GDM1 (cell line): ENCODE results near the gene SHROOM3.

ENCODE experiments used
- DNase-seq: peaks from one replicate; lab custom pipeline; 2025; lab: John Stamatoyannopoulos, UW

SHROOM3 gene

DNA sequence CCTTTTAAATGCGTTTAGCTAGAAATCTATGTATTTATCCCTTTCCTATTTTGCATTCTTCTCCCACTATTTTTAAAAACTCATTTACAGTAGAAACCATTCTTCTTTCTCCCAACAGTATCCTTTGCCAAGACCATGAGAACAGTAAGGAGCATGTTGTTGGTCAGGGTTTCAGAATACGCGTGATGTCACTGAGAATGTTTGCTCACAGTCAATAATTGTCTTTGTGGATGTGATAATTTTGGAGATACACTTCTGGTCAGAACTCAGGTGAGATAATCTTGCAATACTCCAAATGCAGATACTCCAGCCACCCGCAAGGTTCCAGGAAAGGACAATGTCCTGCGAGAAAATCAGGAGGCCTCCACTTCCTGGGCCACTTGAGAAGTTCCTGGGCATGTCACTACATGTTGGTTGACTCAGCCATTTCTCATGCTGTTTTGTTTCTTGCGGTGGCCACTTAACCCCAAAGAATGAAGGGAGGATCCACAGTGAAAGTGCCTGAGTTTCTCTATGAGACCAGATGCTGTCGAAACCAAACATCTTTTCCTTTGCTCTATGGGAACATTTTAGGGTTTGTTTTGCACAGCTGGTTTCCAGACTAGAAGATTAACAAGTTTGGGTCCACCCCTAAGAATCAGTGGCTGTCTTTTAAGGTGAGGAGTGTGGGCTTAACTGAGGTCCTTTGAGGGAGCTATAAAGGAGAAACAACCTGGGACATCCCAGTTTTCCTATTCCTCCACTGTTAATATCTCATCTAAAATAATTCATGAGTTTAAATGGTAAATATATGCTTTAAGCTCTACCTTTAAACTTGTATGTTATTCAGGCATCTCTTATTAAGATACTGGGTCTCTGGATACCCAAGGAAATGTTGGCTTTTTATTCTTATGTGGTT, 346.9 kb downstream of the SHROOM3 start:
- no peak for DNase-seq

DNA sequence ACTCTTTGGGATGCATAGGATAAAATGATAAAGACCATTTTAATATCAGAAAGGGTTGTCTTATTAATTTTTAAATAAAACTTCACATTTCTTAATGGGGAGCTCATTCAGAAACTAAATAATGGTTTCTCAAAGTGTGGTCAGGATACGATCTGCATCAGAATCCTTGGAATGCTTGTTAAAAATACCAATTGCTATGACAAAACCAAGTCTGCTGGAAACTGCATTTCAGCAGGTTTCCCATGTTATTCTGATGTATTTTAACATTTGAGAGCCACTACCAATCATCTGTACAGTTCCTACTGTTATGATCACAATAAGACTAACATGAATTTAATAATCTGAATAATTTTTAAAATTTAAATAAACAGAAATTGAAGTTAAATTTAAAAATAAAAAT, 347.8 kb downstream of the SHROOM3 start:
- no peak for DNase-seq

DNA sequence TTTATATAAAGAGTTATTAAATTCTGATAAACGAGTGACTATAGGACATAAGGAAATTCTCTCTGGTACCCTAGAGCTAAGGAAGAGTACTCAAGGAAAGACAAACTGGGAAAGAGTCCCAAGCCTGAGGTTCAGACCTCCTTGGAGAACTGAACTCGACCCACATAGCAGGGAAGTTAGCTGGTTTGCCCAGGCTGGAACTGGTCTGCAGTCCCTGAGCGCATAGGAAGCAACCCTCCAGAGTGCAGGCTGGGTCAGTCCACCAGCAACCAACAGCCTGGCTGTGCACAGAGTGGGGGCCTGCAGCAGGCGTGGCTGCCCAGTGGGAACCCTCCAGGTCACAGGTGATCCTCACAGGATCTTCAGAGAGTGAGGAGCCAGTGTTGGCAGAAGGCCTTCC, 348.8 kb downstream of the SHROOM3 start:
- DNase-seq = no peak

DNA sequence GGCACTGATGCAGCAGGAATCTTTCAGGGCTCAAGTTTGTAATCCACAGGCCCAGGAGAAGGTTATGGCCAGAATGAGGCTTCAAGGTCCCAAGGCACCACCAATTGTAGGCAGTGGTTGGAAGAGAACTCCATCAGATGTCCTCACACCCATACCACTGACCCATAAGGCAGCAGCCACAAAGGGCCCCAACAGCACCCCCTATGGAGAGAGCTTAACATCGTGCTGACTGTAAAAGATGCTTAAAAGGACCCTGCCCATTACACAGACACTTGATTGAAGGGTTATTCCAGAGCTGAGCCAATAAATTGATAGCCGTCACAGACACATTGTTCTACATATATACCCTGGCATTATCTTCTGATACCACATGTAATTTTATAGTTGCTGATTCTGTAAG, 349.2 kb downstream of the SHROOM3 start:
- no peak for DNase-seq

DNA sequence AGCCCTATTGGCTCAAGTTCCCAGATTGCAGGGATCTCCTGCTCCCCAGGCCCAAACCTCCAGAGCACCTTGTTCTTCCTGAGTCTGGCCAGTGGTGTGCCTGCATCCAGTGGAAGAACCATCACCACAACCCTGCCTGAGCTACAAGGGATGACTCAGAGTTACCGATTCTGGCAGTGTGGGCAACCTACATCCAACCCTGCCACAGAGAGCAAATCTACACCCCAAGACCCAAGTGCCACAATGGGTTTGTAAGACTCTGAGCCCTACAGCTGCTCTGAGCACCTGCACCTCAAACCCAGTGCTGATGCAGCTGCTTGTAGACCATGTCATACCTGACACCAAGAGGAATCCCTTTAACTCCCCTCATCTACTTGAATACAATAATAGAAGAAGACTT, 352.9 kb downstream of the SHROOM3 start:
- DNase-seq = no peak

DNA sequence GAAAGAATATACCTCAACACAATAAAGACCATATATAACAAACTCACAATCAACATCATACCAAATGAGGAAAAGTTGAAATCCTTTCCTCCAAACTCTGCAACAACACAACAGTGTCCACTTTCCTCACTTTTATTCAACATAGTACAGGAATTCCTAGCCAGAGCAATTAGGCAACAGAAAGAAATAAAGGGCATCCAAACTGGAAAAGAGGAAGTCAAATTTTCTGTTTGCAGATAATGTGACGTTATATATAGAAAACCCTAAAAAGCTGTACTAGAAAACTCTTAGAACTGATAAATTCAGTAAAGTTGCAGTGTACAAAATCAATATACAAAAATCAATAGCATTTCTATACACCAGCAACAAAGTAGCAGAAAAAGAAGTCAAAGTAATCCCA, 355.3 kb downstream of the SHROOM3 start:
- DNase-seq = no peak

DNA sequence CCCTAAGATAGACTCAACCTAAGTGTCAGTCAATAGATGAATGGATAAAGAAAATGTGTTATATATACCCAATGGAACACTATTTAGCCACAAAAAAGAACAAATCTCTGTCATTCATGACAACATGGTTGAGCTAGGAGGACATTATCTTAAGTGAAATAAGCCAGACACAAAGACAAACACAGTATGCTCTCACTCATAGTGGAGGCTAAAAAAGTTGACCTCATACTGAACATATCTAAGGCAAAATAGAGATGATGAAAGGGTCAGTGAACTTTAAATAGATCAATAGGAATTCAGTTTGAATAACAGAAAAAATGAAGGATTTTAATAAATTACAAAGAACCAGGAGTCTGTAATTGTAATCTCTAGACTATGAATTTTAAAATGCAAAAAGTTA, 356.4 kb downstream of the SHROOM3 start:
- no peak for DNase-seq

DNA sequence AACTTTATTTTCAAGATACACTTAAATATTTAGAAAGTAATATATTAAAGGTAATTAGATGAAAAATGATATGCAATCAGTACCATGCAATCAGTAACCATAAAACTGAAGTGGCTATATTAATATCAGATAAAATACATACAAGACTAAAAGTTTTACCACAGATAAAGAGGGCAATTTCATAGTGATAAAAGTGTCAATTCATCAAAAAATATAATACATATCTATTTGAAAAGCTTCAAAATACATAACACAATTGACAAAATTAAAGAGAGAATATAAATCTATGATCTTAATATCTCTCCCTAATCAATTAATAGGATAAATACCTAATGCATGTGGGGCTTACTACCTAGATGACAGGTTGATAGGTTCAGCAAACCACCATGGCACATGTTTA, 357.4 kb downstream of the SHROOM3 start:
- no peak for DNase-seq

DNA sequence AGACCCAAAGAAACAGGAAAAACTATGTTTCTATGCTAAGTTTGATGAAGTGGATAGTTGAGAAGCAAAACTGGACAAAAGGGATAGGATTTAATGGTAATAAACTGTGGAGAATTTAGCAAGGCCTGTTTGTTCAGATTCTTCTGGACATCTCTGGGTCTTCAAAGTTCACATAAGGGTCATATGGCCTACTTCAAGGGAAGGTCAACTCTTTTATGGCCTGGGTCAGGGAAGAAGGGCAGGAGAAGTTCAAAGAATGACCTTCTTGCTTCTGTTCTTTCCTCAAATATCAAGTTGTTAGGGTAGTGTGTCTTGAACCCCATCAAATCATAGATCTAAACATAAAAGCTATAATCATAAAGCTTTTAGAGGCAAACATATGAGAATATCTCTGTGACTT, 360.2 kb downstream of the SHROOM3 start:
- no peak for DNase-seq

DNA sequence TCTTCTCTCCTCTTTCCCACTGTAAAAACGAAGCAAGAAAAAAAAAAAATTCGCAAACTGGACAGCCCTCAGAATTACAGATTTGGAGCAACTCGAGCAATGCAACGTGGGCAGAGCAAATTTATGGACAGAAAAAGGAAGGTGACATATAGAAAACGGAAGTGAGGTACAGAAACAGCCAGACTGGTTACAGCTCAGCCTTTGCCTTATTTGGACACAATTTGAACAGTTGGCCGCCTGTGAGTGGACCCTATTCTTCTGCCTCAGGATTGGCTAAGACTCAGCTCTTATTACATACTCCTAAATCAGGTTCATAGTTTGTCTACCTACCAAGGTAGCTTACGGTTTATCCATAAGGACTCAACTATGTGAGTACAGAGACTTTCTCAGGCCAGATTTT, 364.1 kb downstream of the SHROOM3 start:
- DNase-seq = no peak

DNA sequence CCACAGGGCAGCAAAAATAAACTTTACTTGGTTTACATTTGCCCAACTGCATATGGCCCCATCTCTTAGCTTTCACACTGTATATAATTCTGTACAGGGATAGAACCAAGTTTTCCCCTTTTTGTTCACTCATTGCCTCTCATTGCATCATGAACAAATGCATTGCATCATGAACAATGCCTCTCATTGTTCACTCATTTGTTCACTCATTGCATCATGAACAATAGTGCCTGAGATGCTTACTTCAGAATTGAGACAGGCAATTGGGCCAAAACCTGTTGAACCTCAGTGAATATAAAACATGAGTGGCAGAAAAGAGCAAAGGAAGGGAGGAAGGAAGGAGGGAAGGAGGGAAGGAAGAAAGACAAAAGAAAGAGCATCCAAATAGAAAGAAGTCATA, 364.7 kb downstream of the SHROOM3 start:
- no peak for DNase-seq

DNA sequence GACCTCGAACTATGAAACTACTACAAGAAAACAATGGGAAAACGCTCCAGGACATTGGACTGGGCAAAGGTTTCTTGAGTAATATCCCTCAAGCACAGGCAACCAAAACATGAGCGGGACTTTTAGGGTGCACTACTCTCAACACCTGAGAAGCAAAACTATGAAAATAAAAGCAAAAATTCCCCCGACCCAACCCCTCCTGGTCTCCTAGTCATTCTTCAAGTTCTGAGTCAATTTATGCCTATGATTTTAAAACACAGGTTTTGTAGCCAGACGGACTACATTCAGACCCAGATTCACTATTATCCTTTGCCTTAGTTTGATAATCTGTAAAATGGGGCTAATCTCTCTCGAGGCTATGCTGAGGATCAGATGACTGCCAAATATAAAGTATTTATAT, 365.9 kb downstream of the SHROOM3 start:
- no peak for DNase-seq

DNA sequence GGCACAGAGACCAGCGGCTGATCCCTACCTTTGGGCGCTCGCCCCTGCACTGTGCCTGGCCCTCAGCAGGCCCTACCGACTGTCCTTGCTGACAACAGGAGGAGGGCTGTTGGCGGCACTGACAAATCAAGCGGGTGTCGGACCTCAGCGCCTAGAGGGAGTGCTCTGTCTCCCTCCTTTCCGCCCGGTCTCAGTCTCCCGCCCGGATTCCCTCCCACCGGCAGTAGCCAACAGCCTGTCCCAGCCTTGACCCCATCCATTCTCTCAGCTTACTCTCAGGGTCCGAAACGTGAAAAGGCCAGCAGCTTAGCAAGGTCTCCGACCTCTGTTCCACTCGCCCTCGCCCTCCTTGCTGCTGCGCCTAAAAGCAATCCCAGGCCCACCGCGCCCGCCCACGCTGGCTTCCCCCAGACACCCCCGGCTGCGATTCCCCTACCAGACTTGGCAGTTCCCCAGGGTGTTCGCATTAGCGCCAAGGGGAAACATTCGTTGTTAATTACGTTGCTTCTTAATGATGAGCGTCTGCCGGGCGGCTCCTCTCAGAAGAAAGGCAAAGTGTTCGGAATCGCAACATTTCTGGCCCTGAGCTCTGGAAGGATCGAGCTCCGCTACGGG, 366.7 kb downstream of the SHROOM3 start:
- DNase-seq = no peak

DNA sequence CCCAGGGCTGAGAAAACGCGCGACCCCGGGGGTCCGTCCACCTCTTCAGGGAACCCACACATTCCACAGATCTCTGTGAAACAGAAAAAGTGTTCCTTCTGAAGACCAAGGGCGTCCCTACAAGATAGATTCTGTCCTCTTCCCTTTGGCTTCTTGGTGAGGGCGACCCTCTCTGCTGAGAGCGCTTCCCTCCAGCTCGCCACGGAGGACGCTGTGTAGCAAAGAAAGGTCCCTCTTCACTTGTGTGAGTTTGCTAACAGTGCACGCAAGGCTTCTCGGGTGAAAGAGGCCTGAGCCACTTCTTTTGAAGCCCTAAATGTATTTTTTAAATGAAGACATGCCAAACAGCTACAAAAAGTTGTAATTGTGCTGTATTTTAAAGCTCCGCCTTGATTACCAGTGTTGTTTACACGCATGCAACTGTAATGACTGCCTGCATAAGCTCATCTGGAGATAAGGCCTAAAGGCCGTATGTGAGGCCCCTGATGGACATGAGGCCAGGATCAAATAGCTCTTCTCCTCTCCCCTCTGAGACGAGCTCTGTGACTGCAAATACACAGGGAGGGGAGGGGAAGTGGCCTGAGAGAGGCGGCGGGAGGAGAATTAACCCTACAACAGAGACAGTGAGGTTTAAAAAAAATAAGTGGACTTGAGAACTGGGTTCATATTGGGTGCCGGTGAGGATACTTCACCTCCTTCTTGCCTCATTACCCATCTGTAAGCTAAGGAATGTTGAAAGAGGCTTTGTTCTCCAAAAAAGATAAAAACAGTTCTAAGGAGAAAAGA, 367.4 kb downstream of the SHROOM3 start:
- DNase-seq = no peak

DNA sequence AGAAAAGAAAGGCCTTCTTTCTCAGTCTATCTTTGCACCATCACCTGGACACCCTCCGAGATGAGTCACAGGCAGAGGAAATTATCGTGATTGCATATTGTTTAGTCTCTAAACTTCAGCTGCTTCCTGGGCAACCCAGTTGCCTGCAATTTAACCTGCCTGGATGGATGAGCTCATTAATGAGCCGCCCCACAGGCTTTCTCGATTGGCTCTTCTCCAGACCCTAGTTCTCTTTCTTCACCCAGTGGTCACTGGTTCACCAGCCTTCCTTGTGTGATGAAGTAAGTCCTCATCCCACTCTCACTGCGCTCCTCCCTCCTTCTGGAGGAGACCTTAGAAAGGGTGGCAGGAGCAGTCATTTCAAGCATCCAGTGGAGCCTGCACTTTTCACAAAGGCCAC, 368.5 kb downstream of the SHROOM3 start:
- DNase-seq = no peak

DNA sequence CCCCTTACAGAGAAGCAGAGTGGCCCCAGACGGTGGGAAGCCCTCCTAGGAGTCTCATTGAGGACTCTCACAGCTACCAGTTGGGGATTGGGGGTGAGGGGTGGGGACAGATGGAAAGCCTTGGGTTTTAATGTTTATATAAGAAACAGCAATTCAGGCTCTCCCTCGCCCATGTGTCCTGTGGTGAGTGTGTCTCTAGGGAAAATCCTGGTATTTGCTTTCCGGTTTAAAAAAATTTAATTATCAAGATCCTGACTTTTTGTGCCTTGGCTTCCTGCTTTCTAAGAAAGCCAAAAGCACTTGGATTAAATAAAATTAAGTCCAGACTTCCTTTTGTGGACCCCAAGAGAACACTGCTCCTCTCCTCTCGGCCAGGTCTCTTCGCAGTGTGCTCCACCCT, 369.1 kb downstream of the SHROOM3 start:
- DNase-seq = no peak

DNA sequence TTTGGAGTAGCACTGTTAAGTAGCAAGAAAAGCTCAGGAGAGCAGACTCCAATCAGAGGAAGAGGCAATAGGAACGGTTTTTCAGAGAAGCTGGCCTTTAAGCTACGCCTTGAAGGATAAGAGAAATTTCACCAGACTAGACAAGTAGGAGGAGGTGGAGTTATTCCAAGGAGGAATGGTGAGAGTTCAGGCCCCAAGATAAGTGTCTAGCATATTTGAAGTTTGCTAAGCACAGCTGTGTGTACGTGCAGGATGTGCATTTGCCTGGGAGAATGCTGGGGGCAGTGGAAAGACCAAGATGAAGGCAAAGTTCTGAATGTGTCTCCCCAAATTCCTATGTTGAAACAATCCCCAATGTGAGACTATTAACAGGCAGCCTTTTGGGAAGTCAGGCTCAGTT, 371.3 kb downstream of the SHROOM3 start:
- DNase-seq = no peak

DNA sequence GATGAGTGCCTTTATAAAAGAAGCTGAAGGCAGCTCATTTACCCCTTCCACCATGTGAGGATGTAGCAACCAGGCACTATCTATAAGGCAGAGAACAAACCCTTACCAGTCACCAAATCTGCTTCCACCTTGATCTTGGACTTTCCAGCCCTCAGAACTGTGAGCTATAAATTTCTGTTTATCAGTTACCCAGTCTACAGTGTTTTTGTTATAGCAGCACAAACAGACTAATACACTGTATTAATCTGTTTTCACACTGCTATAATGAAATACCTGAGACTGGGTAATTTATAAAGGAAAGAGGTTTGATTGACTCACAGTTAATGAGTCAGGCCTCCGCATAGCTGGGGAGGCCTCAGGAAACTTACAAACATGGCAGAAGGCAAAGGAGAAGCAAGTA, 371.7 kb downstream of the SHROOM3 start:
- DNase-seq = no peak

DNA sequence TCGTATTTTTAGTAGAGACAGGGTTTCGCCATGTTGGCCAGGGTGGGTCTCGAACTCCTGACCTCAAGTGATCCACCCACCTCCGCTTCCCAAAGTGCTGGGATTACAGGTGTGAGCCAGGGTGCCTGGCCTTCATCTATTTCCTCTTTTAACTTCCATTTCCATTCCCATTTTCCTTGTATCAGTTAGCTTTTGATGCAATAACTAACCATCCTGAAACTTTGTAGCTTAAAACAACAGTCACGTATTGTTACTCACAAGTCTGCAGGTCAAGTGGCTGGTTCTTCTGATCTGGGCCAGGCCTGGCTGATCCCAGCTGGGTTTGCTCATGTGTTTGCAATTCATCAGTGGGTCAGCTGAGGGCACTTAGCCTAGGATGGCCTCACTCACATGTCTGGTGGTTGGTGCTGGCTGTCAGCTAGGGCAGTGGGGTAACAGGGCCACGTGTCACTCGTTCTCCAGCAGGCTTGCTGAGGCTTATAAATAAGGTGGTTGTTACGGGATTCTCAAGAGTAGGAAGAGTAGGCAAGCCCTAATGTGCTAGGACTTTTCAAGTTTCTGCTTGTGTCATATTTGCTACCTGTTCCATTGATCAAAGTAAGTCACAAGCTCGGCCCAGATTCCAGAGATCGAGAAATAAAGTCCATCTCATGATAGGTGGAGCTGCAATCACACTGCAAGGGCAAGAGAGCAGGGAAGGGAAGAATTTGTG, 374.7 kb downstream of the SHROOM3 start:
- no peak for DNase-seq

DNA sequence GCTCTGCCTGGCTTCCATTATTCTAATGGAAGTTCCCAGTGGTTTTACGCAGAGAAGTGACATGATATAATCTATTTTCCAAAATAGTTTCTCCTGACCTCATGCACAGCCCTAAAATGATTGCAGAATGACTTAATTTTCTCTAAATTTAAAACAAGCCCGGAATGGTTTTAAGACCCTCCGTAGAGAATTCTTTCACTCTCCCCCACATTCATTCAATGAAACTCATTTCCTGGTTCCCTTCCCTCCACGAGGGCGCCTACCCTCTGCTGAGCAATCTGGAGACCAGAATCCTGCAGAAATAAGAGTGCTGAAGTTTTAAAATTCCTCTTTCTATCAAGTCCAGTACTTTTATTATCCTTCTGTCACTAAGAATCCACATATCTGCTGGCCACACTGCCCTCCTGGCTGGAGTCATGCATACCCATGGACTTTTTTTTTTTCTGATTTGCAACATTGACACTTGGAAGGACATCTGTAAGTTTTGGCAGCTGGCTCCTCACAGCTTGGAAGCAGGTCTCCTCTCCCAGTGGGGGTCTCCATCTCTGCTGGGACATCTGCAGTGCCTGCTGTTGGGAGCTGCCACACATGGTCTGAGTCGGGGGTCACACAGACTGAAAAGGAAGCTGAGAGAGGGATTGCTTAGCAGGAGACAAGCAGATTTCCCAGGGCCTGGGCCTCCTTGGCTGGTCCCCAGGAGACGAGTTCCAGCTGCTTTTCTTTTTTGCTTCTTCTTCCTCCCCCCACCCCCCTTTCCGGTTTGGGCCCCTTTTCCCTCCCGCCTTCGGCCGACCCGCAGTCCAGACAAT, 376.8 kb downstream of the SHROOM3 start:
- DNase-seq = no peak

DNA sequence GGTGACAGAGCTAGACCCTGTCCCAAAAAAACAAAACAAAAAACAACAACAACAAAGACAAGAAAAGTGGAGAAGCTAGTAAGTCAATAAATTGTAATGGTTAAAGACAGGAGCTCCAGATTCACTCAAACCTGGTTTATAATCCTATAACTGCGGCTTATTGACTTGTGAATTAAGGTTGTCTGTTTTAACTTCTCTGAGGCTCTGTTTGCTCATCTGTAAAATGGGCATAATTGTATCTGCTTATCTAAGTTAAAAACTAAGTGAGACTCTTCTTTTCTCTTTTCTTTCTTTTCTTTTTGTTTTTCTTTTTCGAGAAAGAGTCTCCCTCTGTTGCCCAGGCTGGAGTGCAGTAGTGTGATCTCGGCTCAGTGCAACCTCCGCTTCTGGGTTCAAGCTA, 378.0 kb downstream of the SHROOM3 start:
- no peak for DNase-seq

DNA sequence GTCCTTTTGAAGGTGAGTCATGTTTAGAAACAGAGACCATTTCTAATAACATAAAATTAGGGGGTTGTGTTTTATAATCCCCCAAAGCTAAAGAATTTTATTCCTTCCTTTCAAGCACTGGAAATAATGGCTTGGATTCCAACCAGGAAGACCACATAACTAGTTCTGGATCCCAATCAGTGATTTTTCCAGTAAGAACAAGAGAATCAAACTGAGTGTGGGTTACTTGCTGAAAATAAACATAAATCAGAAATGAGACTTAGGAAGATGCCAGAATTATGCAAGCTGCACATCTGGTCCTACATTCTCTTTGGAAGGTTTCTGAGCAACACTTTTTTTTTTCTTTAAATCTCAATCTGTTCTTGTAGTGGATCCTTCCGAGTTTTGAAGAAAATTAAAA, 386.6 kb downstream of the SHROOM3 start:
- no peak for DNase-seq
